NCI-H1048 (cell line): ENCODE results near the gene PTPN11.
"Not testable (repeated sequence)": the region's sequence is repeated elsewhere in the genome, so short reads cannot be mapped to it uniquely, and the experiment has no call there.

ENCODE experiments used
- DNase-seq: peaks from one replicate; lab custom pipeline; 2025; lab: John Stamatoyannopoulos, UW

PTPN11 gene

GRCh38 chr12:112418608-112419296, at the start of gene PTPN11:
TSS of gene PTPN11 (plus strand) at chr12:112418947. CDS start at chr12:112419112, 165 bp downstream.
- peak; percentile 55 for DNase-seq

- DNase-seq, result no peak
Measured at GRCh38 chr12:112370199-112370598, 48.5 kb upstream of the PTPN11 start.

- DNase-seq, result no peak
Measured at GRCh38 chr12:112370868-112371510, 47.8 kb upstream of the PTPN11 start.

GRCh38 chr12:112374166-112374740, 44.5 kb upstream of the PTPN11 start:
- DNase-seq, result no peak

GRCh38 chr12:112375105-112375504, 43.6 kb upstream of the PTPN11 start:
- no peak for DNase-seq

GRCh38 chr12:112380663-112381405, 37.9 kb upstream of the PTPN11 start:
- no peak for DNase-seq

GRCh38 chr12:112381406-112381882, 37.3 kb upstream of the PTPN11 start:
- no peak for DNase-seq

- peak; percentile 65 for DNase-seq
Measured at GRCh38 chr12:112381883-112382796, 36.6 kb upstream of the PTPN11 start, which contains the start of gene HECTD4. TSS of gene HECTD4 (minus strand) at chr12:112382431. CDS start at chr12:112382128, 303 bp downstream.

GRCh38 chr12:112382866-112383265, 35.9 kb upstream of the PTPN11 start:
- DNase-seq, result no peak

- DNase-seq, result no peak
Measured at GRCh38 chr12:112386726-112387125, 32.0 kb upstream of the PTPN11 start.

- no peak for DNase-seq
Measured at GRCh38 chr12:112389228-112389627, 29.5 kb upstream of the PTPN11 start.

GRCh38 chr12:112389922-112390654, 28.7 kb upstream of the PTPN11 start:
- DNase-seq, result not testable (repeated sequence)

GRCh38 chr12:112393328-112393727, 25.4 kb upstream of the PTPN11 start:
- DNase-seq, result no peak

- DNase-seq, result no peak
Measured at GRCh38 chr12:112401054-112401453, 17.7 kb upstream of the PTPN11 start.

GRCh38 chr12:112401903-112402498, 16.7 kb upstream of the PTPN11 start:
- DNase-seq, result no peak

- no peak for DNase-seq
Measured at GRCh38 chr12:112406519-112407488, 11.9 kb upstream of the PTPN11 start.

GRCh38 chr12:112407683-112408082, 11.1 kb upstream of the PTPN11 start:
- DNase-seq, result not testable (repeated sequence)

GRCh38 chr12:112408621-112409020, 10.1 kb upstream of the PTPN11 start:
- DNase-seq, result no peak
